ENCODE data around the gene KCNMA1.

KCNMA1 gene

DNA sequence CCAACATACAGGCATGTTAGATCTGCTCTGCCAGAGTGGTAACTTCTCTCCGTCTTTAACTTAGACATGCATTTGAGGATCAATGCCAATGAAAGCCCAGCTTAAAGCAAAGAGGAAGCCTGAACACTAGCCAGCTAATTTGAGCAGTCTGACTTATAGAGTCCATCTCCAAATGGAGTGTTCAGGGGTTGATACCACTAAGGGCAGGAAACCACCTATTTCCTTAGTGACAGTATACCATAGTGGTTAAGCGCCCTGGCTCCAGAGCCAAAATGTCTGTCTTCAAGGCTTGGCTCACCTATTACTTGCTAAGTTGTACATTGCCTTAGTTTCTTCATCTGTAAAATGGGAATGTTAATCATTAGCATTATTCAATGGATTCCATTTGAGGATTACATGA is 678.5 kb downstream of the KCNMA1 start:
- H2AK5ac ChIP-seq (ENCODE audit: low read length, severe bottlenecking) = no peak overlapping the region
- 100% methylated on average over 1 of the region's 2 CpGs for WGBS
- no peak overlapping the region for H3K14ac ChIP-seq (ENCODE audit: low read length in 2 of 2)
- H3K79me1 ChIP-seq (replicated peaks; ENCODE audit: low read length, poor library complexity, severe bottlenecking) = no peaks in the 10 kb centered on the region
- H3K27ac ChIP-seq (ENCODE audit: low read length, poor library complexity, severe bottlenecking) = no peak overlapping the region
- no peak overlapping the region for H4K91ac ChIP-seq (ENCODE audit: low read length)
- H2BK5ac ChIP-seq (ENCODE audit: low read depth, low read length, poor library complexity, severe bottlenecking) = no peak overlapping the region
- no peaks in the 10 kb centered on the region for H3K27me3 ChIP-seq (ENCODE audit: control insufficient read depth in 1 of 2, insufficient read depth in 1 of 2, low read length in 2 of 2)
- H3K4me3 ChIP-seq (ENCODE audit: insufficient read depth in 1 of 2, low read depth in 1 of 2, low read length in 2 of 2) = no peak overlapping the region
- H3K9ac ChIP-seq (ENCODE audit: low read length) = no peak overlapping the region
- H3K36me3 ChIP-seq (ENCODE audit: control insufficient read depth in 1 of 2, insufficient read depth in 2 of 2, low read depth in 1 of 2, low read length in 2 of 2) = no peaks in the 10 kb centered on the region
- DNase-seq = no peak
- H2BK12ac ChIP-seq (ENCODE audit: low read length in 2 of 2) = no peak overlapping the region
- H3K23ac ChIP-seq (ENCODE audit: low read length in 2 of 2) = no peak overlapping the region
- H2AFZ ChIP-seq (ENCODE audit: low read depth, low read length) = no peak overlapping the region
- H2BK120ac ChIP-seq (ENCODE audit: low read depth, low read length) = no peak overlapping the region
- no peak overlapping the region for H2BK15ac ChIP-seq (ENCODE audit: low read depth, poor library complexity, severe bottlenecking)
- peak overlapping the region in 1 of 2 experiments; percentile 7 for H3K18ac ChIP-seq (ENCODE audit: low read depth in 1 of 2, low read length in 2 of 2)
- no peak overlapping the region for H3K4me2 ChIP-seq (ENCODE audit: low read length, poor library complexity, severe bottlenecking)
- no peaks in the 10 kb centered on the region for H3K4me1 ChIP-seq (ENCODE audit: control insufficient read depth, insufficient read depth, low read depth, low read length)
- H4K8ac ChIP-seq (ENCODE audit: low read length) = no peak overlapping the region
- H3K4ac ChIP-seq (ENCODE audit: low read depth in 1 of 2, low read length in 2 of 2) = no peak overlapping the region
- peaks cover 3% of the 10 kb centered on the region for H3K9me3 ChIP-seq (ENCODE audit: control insufficient read depth, low read length)

DNA sequence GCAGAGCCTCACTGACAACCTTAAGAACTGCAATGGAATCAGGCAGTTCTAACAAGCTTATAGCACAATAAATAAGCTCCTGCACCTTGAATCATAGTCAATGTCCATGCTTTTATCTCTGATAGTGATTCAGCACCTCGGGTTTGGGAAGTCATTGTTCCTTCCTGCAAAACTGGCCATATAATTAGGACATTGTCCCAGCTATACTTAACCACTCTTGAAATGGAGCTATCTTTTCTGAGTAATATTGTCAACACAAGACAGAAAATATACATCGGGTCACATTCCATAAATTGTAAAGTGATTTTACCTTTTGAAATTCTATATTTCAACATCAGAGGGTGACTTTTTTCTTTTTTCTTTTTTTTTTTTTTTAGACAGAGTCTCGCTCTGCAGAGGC is 682.8 kb downstream of the KCNMA1 start:
- 95% methylated on average over 2 of the region's 3 CpGs for WGBS
- no peaks in the 10 kb centered on the region for H3K9me3 ChIP-seq (ENCODE audit: control insufficient read depth, low read length)
- no peak overlapping the region for H3K14ac ChIP-seq (ENCODE audit: low read length in 2 of 2)
- H3K4me1 ChIP-seq (ENCODE audit: control insufficient read depth, insufficient read depth, low read depth, low read length) = no peaks in the 10 kb centered on the region
- no peak for DNase-seq
- H3K18ac ChIP-seq (ENCODE audit: low read depth in 1 of 2, low read length in 2 of 2) = no peak overlapping the region
- no peak overlapping the region for H3K4me3 ChIP-seq (ENCODE audit: insufficient read depth in 1 of 2, low read depth in 1 of 2, low read length in 2 of 2)
- H2BK12ac ChIP-seq (ENCODE audit: low read length in 2 of 2) = no peak overlapping the region
- no peak overlapping the region for H3K4ac ChIP-seq (ENCODE audit: low read depth in 1 of 2, low read length in 2 of 2)
- H3K27ac ChIP-seq (ENCODE audit: low read length, poor library complexity, severe bottlenecking) = no peak overlapping the region
- no peak overlapping the region for H3K4me2 ChIP-seq (ENCODE audit: low read length, poor library complexity, severe bottlenecking)
- no peak overlapping the region for H2BK5ac ChIP-seq (ENCODE audit: low read depth, low read length, poor library complexity, severe bottlenecking)
- no peak overlapping the region for H2AK5ac ChIP-seq (ENCODE audit: low read length, severe bottlenecking)
- H3K27me3 ChIP-seq (ENCODE audit: control insufficient read depth in 1 of 2, insufficient read depth in 1 of 2, low read length in 2 of 2) = no peaks in the 10 kb centered on the region
- H3K36me3 ChIP-seq (ENCODE audit: control insufficient read depth in 1 of 2, insufficient read depth in 2 of 2, low read depth in 1 of 2, low read length in 2 of 2) = peaks cover 0 to 2% of the 10 kb centered on the region in 2 experiments
- H4K8ac ChIP-seq (ENCODE audit: low read length) = no peak overlapping the region
- H3K9ac ChIP-seq (ENCODE audit: low read length) = no peak overlapping the region
- no peaks in the 10 kb centered on the region for H3K79me1 ChIP-seq (replicated peaks; ENCODE audit: low read length, poor library complexity, severe bottlenecking)
- H4K91ac ChIP-seq (ENCODE audit: low read length) = no peak overlapping the region
- H3K23ac ChIP-seq (ENCODE audit: low read length in 2 of 2) = no peak overlapping the region
- H2AFZ ChIP-seq (ENCODE audit: low read depth, low read length) = no peak overlapping the region
- no peak overlapping the region for H2BK15ac ChIP-seq (ENCODE audit: low read depth, poor library complexity, severe bottlenecking)
- H2BK120ac ChIP-seq (ENCODE audit: low read depth, low read length) = no peak overlapping the region

DNA sequence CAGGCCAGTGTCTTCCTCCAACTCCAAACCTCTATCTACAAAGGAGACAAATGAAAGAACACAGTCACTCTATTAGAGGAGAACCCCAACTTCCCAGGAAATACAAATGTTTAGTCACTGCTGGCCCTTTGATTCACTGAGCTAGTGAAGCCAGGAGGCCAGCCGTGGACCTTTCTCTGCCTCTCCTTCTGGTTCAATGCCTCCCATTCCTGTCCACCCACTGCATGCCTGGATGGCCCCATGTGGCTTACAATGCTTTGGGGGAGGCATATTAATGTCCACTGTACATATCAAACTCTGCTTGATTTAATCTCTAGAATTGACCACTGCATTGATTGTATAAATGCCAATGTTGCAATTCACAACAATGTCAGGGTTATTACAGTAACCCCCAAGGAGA is 687.3 kb downstream of the KCNMA1 start:
- H4K8ac ChIP-seq (ENCODE audit: low read length) = no peak overlapping the region

DNA sequence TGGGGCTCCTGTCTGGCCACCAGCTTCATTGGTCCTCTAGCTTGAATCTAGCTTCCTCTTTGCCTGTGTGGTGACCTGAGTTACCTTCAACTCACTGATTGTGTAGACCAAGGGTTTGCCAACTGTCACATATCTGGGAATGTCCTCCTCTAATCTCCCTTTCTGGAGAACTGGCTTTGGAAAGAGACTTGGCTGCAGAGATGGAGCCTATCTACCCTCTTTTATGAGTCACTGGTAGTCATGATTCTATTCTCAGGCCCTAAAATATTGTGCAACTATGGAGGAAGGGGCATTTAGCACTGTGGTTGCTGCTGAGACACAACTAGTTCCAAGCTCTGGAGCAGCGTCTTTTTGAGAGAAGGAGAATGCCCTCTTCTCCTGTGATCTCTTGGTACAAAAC is 691.3 kb downstream of the KCNMA1 start:
- Histone ChIP-seq H3K27ac (ENCODE audit: low read length, poor library complexity, severe bottlenecking) (no peak overlapping the region), H3K4me1 (ENCODE audit: control insufficient read depth, insufficient read depth, low read depth, low read length) (no peaks in the 10 kb centered on the region), H3K18ac (ENCODE audit: low read depth in 1 of 2, low read length in 2 of 2) (no peak overlapping the region), H3K14ac (ENCODE audit: low read length in 2 of 2) (no peak overlapping the region), H3K4ac (ENCODE audit: low read depth in 1 of 2, low read length in 2 of 2) (no peak overlapping the region), H2BK120ac (ENCODE audit: low read depth, low read length) (no peak overlapping the region), H3K4me2 (ENCODE audit: low read length, poor library complexity, severe bottlenecking) (no peak overlapping the region), H3K4me3 (ENCODE audit: insufficient read depth in 1 of 2, low read depth in 1 of 2, low read length in 2 of 2) (peak overlapping the region in 1 of 2 experiments; percentile 38), H4K91ac (ENCODE audit: low read length) (no peak overlapping the region), H2AFZ (ENCODE audit: low read depth, low read length) (no peak overlapping the region), H2BK12ac (ENCODE audit: low read length in 2 of 2) (no peak overlapping the region), H3K9ac (ENCODE audit: low read length) (no peak overlapping the region), H2BK15ac (ENCODE audit: low read depth, poor library complexity, severe bottlenecking) (no peak overlapping the region), H4K8ac (ENCODE audit: low read length) (no peak overlapping the region), H2AK5ac (ENCODE audit: low read length, severe bottlenecking) (no peak overlapping the region), H3K23ac (ENCODE audit: low read length in 2 of 2) (no peak overlapping the region), H2BK5ac (ENCODE audit: low read depth, low read length, poor library complexity, severe bottlenecking) (no peak overlapping the region), H3K27me3 (ENCODE audit: control insufficient read depth in 1 of 2, insufficient read depth in 1 of 2, low read length in 2 of 2) (no peaks in the 10 kb centered on the region), H3K79me1 (replicated peaks; ENCODE audit: low read length, poor library complexity, severe bottlenecking) (no peaks in the 10 kb centered on the region), H3K9me3 (ENCODE audit: control insufficient read depth, low read length) (no peaks in the 10 kb centered on the region), H3K36me3 (ENCODE audit: control insufficient read depth in 1 of 2, insufficient read depth in 2 of 2, low read depth in 1 of 2, low read length in 2 of 2) (peaks cover 3 to 14% of the 10 kb centered on the region in 2 experiments)
- WGBS = 100% methylated on average over 1 of the region's 1 CpG
- peak; percentile 39 for DNase-seq

More for the DNA sequence above, 687.3 kb downstream of the KCNMA1 start:
- Histone ChIP-seq H2AFZ (ENCODE audit: low read depth, low read length) (no peak overlapping the region), H2BK120ac (ENCODE audit: low read depth, low read length) (no peak overlapping the region), H3K36me3 (ENCODE audit: control insufficient read depth in 1 of 2, insufficient read depth in 2 of 2, low read depth in 1 of 2, low read length in 2 of 2) (peaks cover 0 to 9% of the 10 kb centered on the region in 2 experiments), H2BK5ac (ENCODE audit: low read depth, low read length, poor library complexity, severe bottlenecking) (no peak overlapping the region), H2BK15ac (ENCODE audit: low read depth, poor library complexity, severe bottlenecking) (no peak overlapping the region), H4K91ac (ENCODE audit: low read length) (no peak overlapping the region), H3K4me2 (ENCODE audit: low read length, poor library complexity, severe bottlenecking) (no peak overlapping the region), H3K27ac (ENCODE audit: low read length, poor library complexity, severe bottlenecking) (no peak overlapping the region), H2BK12ac (ENCODE audit: low read length in 2 of 2) (no peak overlapping the region), H3K14ac (ENCODE audit: low read length in 2 of 2) (no peak overlapping the region), H3K4me1 (ENCODE audit: control insufficient read depth, insufficient read depth, low read depth, low read length) (no peaks in the 10 kb centered on the region), H3K9me3 (ENCODE audit: control insufficient read depth, low read length) (no peaks in the 10 kb centered on the region), H3K23ac (ENCODE audit: low read length in 2 of 2) (no peak overlapping the region), H2AK5ac (ENCODE audit: low read length, severe bottlenecking) (no peak overlapping the region), H3K9ac (ENCODE audit: low read length) (no peak overlapping the region), H3K79me1 (replicated peaks; ENCODE audit: low read length, poor library complexity, severe bottlenecking) (no peaks in the 10 kb centered on the region), H3K18ac (ENCODE audit: low read depth in 1 of 2, low read length in 2 of 2) (no peak overlapping the region), H3K4me3 (ENCODE audit: insufficient read depth in 1 of 2, low read depth in 1 of 2, low read length in 2 of 2) (no peak overlapping the region), H3K4ac (ENCODE audit: low read depth in 1 of 2, low read length in 2 of 2) (no peak overlapping the region), H3K27me3 (ENCODE audit: control insufficient read depth in 1 of 2, insufficient read depth in 1 of 2, low read length in 2 of 2) (no peaks in the 10 kb centered on the region)
- WGBS = 17% methylated on average over 1 of the region's 1 CpG
- no peak for DNase-seq

Data from mesenchymal stem cell (in vitro differentiated cells and primary cell).